ENCODE results near the gene CBLL1. TPM values are rescaled to one million over a fixed set of nuclear protein-coding genes. Genes with fewer than 3 reads are reported as not detected.

The CBLL1 gene
- total RNA-seq, 1 experiment from 2014 or later: 34.5 TPM

DNA sequence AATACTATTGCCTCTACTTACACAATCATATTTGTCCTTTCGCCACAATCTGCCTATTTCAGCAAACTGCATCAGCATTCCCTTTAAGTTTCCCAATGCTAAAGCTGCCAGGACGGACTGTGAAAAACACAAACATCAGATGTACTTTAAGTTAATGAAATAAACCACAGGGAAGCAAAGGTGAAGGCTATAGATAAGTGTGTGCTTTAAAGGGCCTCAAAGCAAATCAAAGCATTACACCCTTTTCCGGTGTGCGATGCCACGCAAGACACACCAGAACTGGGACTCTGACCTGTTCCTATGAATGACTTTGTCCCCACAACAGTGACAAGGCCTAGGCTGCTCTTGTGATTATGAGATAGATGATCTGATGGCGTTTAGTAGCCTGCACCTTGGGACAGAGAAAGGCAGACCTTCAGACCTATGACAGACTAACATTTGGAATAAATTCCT is 35.7 kb downstream of the CBLL1 start:
- no peak for DNase-seq (ENCODE audit: unreplicated experiment)
- CTCF ChIA-PET: no interaction called here
- H3K27ac Mint-ChIP-seq (ENCODE audit: low read depth, unreplicated experiment): no peak overlapping the region
- BruUV-seq (replicated peaks): no TSS peak
- H3K4me3 Mint-ChIP-seq (ENCODE audit: unreplicated experiment): no peak overlapping the region
- no peaks in the 10 kb centered on the region for H3K4me1 Mint-ChIP-seq (ENCODE audit: insufficient read depth, unreplicated experiment)
- intact Hi-C loops (cut with micrococcal nuclease): no loop called here
- no peaks in the 10 kb centered on the region for H3K36me3 Mint-ChIP-seq (ENCODE audit: insufficient read depth, unreplicated experiment)
- H3K9me3 Mint-ChIP-seq (ENCODE audit: unreplicated experiment): no peaks in the 10 kb centered on the region
- TF ChIP-seq, protein P1, sequence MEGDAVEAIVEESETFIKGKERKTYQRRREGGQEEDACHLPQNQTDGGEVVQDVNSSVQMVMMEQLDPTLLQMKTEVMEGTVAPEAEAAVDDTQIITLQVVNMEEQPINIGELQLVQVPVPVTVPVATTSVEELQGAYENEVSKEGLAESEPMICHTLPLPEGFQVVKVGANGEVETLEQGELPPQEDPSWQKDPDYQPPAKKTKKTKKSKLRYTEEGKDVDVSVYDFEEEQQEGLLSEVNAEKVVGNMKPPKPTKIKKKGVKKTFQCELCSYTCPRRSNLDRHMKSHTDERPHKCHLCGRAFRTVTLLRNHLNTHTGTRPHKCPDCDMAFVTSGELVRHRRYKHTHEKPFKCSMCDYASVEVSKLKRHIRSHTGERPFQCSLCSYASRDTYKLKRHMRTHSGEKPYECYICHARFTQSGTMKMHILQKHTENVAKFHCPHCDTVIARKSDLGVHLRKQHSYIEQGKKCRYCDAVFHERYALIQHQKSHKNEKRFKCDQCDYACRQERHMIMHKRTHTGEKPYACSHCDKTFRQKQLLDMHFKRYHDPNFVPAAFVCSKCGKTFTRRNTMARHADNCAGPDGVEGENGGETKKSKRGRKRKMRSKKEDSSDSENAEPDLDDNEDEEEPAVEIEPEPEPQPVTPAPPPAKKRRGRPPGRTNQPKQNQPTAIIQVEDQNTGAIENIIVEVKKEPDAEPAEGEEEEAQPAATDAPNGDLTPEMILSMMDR (IDR thresholded peaks at IDR 0.05; ENCODE audit: unreplicated experiment): no peak
- POLR2A ChIA-PET: no interaction called here
- H3K27me3 Mint-ChIP-seq (ENCODE audit: insufficient read depth, unreplicated experiment): no peaks in the 10 kb centered on the region

DNA sequence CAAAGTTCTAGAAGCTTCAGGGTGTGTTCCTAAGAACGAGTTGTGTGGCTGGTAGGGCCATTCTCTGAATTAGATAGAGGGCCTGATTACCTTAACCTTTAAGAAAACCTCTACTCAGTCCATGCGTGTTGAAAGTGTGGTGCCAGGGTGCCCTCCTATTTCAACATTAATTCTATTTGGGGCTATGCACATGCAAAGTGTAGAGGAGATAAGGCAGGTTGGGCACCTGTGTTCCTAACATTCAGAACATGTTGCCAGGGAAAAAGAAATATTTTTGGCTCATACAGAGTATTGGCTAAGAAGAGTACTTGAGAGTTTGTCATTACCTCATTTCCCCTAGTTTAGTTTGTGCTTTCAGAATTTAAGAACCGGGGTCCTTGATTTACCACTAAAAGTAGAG is 38.4 kb downstream of the CBLL1 start:
- no peak overlapping the region for H3K4me3 Mint-ChIP-seq (ENCODE audit: unreplicated experiment)
- TF ChIP-seq, protein P1 (IDR thresholded peaks at IDR 0.05; ENCODE audit: unreplicated experiment): no peak
- no peaks in the 10 kb centered on the region for H3K36me3 Mint-ChIP-seq (ENCODE audit: insufficient read depth, unreplicated experiment)
- no TSS peak for BruUV-seq (replicated peaks)
- ChIA-PET CTCF (no interaction called here), POLR2A (no interaction called here)
- intact Hi-C loops (cut with micrococcal nuclease): no loop called here
- no peaks in the 10 kb centered on the region for H3K9me3 Mint-ChIP-seq (ENCODE audit: unreplicated experiment)
- no peak overlapping the region for H3K27ac Mint-ChIP-seq (ENCODE audit: low read depth, unreplicated experiment)
- no peaks in the 10 kb centered on the region for H3K4me1 Mint-ChIP-seq (ENCODE audit: insufficient read depth, unreplicated experiment)
- DNase-seq (ENCODE audit: unreplicated experiment): no peak
- H3K27me3 Mint-ChIP-seq (ENCODE audit: insufficient read depth, unreplicated experiment): peaks cover 15% of the 10 kb centered on the region

DNA sequence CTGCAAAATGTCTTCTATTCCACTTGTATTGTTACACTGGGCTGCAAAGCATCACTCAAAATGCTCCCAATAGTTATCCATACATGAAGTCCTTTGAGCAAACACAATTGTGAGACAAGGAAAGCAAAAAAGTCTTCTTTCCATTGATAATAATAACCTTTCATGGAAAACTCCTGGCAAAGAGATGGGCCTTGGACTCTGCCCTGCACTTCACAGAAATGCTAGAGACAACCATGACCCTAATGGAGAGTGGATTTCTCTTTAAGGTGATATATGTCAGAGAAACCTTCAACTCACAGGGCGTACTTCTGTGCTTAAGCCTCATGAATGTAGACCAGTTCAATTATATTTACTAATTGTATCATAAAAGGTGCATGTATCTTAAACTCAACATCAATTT is 39.7 kb downstream of the CBLL1 start:
- intact Hi-C loops (cut with micrococcal nuclease): no loop called here
- H3K4me1 Mint-ChIP-seq (ENCODE audit: insufficient read depth, unreplicated experiment): no peaks in the 10 kb centered on the region
- H3K36me3 Mint-ChIP-seq (ENCODE audit: insufficient read depth, unreplicated experiment): no peaks in the 10 kb centered on the region
- TF ChIP-seq, protein P1 (IDR thresholded peaks at IDR 0.05; ENCODE audit: unreplicated experiment): no peak
- H3K4me3 Mint-ChIP-seq (ENCODE audit: unreplicated experiment): no peak overlapping the region
- DNase-seq (ENCODE audit: unreplicated experiment): no peak
- POLR2A ChIA-PET: no interaction called here
- no TSS peak for BruUV-seq (replicated peaks)
- H3K27ac Mint-ChIP-seq (ENCODE audit: low read depth, unreplicated experiment): no peak overlapping the region
- H3K27me3 Mint-ChIP-seq (ENCODE audit: insufficient read depth, unreplicated experiment): peaks cover 22% of the 10 kb centered on the region
- H3K9me3 Mint-ChIP-seq (ENCODE audit: unreplicated experiment): no peaks in the 10 kb centered on the region
- CTCF ChIA-PET: interaction anchor here (1.2 kb wide), 1 partner anchor 73 kb away, joined by 5 read pairs; no protein-coding TSS in a partner anchor

DNA sequence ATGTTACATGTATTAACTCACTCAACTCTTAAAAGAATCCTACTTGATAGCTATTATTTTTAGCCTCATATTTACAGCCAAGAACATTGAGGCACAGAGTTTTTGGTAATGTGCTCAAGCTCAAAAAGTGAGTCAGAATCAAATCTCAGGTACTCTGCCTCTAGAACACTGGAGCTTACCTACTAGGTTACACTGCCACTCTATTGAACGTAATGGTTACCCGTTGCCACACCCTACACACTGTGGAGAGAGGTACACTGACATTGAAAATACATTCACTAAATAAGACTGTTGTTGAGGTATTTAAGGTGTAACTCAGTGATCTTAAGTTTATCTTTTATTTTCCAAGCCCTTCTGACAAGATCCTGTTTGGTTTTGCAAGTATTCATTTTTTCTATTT is 41.2 kb downstream of the CBLL1 start:
- intact Hi-C loops (cut with micrococcal nuclease): no loop called here
- ChIA-PET POLR2A (interaction anchor here (1.2 kb wide), 1 partner anchor 41 kb away, joined by 3 read pairs; no protein-coding TSS in a partner anchor), CTCF (no interaction called here)
- no TSS peak for BruUV-seq (replicated peaks)
- Mint-ChIP-seq H3K36me3 (ENCODE audit: insufficient read depth, unreplicated experiment) (no peaks in the 10 kb centered on the region), H3K4me1 (ENCODE audit: insufficient read depth, unreplicated experiment) (no peaks in the 10 kb centered on the region), H3K4me3 (ENCODE audit: unreplicated experiment) (no peak overlapping the region), H3K27me3 (ENCODE audit: insufficient read depth, unreplicated experiment) (peaks cover 22% of the 10 kb centered on the region), H3K9me3 (ENCODE audit: unreplicated experiment) (no peaks in the 10 kb centered on the region), H3K27ac (ENCODE audit: low read depth, unreplicated experiment) (no peak overlapping the region)
- no peak for DNase-seq (ENCODE audit: unreplicated experiment)
- TF ChIP-seq, protein P1 (IDR thresholded peaks at IDR 0.05; ENCODE audit: unreplicated experiment): no peak

Data from MCF 10A (cell line).